IPS-15b (cell line): ENCODE measurements around the gene TMEM44.

ENCODE experiments used
- H3K27me3 ChIP-seq: one replicate; pipeline ENCODE4 v1.6.1; 2013; ENCODE audit warnings: low read length; ENCODE audit not compliant: control insufficient read depth, insufficient read depth
- H3K36me3 ChIP-seq: one replicate; pipeline ENCODE4 v1.6.1; 2013; ENCODE audit warnings: low read length; ENCODE audit not compliant: control insufficient read depth, insufficient read depth
- H3K4me1 ChIP-seq: one replicate; pipeline ENCODE4 v1.6.1; 2013; ENCODE audit warnings: mild to moderate bottlenecking, low read length; ENCODE audit not compliant: control insufficient read depth, insufficient read depth
- H3K4me3 ChIP-seq: one replicate; pipeline ENCODE4 v1.5.1; 2013; ENCODE audit warnings: low read depth, low read length
- H3K9ac ChIP-seq: one replicate; pipeline ENCODE4 v1.6.1; 2013; ENCODE audit warnings: low read depth, mild to moderate bottlenecking, low read length
- H3K9me3 ChIP-seq: one replicate; pipeline ENCODE4 v1.6.1; 2013; ENCODE audit warnings: mild to moderate bottlenecking, low read length; ENCODE audit not compliant: control insufficient read depth, insufficient read depth

Gene TMEM44

DNA sequence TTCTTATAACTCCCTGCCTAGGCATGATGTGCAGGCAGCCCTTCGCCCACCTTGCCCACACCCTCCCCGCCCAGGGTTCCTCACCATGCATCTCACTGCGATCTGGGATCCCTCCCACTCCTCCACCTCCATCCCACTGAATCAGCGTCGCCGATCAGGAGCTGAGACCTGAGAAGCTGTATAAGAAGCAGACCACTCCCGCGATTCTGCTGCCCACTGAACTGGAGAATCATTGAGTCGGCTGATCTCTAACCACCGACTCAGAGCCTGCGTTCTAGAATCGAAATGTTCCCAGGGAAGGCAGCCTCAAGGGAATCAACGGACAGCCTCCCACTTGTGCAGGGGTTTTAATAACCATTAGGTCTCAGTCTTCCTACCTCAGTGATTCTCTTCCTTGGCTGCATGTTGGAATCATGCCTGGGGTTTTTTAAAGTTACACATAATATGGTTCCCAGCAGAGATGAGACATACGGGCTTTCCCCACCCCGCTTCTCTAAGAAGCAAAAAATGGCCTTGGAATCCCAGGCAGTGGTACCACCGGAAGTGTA lies 60.2 kb downstream of the TMEM44 start:
- Histone ChIP-seq H3K4me1 (no peaks in the 10 kb centered on the region), H3K9me3 (no peaks in the 10 kb centered on the region), H3K36me3 (no peaks in the 10 kb centered on the region), H3K9ac (no peak overlapping the region), H3K27me3 (no peaks in the 10 kb centered on the region), H3K4me3 (no peak overlapping the region)

DNA sequence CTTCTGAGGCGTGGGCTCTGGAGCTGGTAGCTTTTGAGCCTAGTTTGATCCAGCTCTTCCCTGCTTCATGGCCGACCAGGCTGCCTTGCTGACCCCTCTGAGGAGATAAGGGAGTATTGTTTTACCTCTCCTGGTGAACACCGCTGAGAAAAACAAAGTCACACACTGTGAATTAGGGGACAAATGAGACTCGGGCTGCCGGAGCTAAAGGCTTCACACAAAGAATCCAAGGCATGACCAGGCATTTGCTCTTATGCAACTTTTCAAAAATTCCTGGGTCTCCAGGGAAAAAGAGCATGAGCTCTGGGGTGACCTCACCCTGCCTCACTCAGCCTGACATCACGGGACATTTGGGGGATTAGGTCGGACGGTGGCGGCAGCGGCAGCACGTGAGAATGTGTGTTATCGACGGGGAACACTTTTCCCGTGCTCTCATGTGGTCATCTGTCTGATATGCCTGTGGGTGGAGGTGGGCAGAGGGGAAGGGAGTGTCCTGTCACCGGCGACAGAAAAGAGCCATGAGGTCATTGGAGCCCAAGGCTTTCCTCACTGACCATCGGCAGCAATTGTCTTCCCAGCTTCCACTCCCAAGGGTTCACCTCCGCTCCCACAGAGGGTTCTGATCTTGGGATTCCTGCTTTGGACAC lies 61.0 kb downstream of the TMEM44 start:
- H3K4me1 ChIP-seq, result no peaks in the 10 kb centered on the region
- no peak overlapping the region for H3K9ac ChIP-seq
- H3K27me3 ChIP-seq, result no peaks in the 10 kb centered on the region
- H3K9me3 ChIP-seq, result no peaks in the 10 kb centered on the region
- H3K4me3 ChIP-seq, result no peak overlapping the region
- no peaks in the 10 kb centered on the region for H3K36me3 ChIP-seq

DNA sequence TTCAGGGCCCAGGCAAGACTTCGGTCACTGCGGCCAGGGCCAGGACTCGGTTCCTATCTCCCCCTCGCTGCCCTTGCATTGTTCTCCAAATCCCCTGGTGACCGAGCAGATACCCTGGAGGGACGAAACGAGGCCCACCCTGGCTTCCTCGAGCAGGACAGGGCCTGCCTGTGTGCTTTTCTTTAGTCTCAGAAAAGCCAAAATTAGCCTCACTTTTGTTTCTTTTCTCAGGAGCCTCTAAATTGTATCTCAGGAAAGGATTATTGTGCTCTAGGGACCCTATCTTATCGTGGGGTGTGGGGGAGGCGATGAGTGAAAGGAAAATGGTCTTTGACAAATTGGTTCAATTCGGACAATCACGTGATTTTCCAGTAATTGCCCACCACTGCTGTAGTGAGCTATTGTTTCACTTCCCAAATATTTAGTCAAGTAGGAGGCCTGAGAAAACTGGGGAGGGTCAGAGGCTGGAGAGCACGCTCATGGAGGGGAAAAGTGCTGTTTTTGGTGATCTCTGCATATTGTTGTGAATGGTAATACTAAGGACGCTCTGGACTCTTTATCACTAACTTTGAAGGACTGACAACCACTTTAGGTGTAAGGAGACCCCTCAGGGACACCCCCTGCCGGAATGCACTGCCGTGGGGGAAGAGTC lies 61.6 kb downstream of the TMEM44 start:
- Histone ChIP-seq H3K9me3 (no peaks in the 10 kb centered on the region), H3K4me3 (no peak overlapping the region), H3K4me1 (no peaks in the 10 kb centered on the region), H3K27me3 (no peaks in the 10 kb centered on the region), H3K36me3 (no peaks in the 10 kb centered on the region), H3K9ac (no peak overlapping the region)

DNA sequence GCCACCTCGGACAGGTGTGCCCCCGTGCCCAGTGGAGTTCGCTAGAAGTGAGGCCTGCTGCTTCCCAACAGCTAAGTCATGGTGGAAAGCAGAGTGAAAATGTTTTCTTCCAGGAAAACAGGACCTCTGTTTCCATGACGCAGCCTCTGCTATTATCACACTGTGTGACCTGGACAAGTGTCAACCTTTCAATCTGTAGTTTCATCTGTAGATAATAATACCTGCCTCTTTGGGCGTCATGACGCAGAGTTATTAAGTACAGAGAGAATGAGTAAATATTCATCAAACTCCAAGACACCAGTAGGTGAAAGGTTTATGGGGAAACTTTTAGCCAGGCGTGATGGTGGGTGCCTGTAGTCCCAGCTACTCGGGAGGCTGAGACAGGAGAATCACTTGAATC lies 62.3 kb downstream of the TMEM44 start:
- no peak overlapping the region for H3K9ac ChIP-seq
- H3K27me3 ChIP-seq, result no peaks in the 10 kb centered on the region
- H3K4me1 ChIP-seq, result no peaks in the 10 kb centered on the region
- H3K4me3 ChIP-seq, result no peak overlapping the region
- no peaks in the 10 kb centered on the region for H3K36me3 ChIP-seq
- no peaks in the 10 kb centered on the region for H3K9me3 ChIP-seq

DNA sequence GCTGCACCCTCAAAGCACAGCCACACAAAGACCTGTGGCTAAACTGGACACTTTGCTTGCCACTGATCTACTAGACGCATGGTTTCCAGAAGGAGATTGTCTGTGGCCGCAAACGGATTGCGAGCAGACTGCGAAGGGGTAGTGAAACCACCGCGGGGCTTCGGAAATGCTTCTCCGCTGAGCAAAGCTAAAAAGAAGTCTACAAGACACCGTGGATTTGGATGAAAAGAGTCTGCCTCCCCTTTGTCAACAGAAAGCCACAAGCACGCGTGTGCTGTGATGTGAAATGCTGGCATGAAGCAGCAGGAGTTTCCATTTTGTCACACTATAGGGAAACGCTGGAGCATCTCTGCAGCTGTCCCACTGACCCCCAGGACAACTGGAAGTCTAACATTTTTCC lies 63.0 kb downstream of the TMEM44 start:
- no peak overlapping the region for H3K4me3 ChIP-seq
- no peaks in the 10 kb centered on the region for H3K36me3 ChIP-seq
- H3K9me3 ChIP-seq, result no peaks in the 10 kb centered on the region
- no peak overlapping the region for H3K9ac ChIP-seq
- peaks cover 3% of the 10 kb centered on the region for H3K4me1 ChIP-seq
- H3K27me3 ChIP-seq, result no peaks in the 10 kb centered on the region

DNA sequence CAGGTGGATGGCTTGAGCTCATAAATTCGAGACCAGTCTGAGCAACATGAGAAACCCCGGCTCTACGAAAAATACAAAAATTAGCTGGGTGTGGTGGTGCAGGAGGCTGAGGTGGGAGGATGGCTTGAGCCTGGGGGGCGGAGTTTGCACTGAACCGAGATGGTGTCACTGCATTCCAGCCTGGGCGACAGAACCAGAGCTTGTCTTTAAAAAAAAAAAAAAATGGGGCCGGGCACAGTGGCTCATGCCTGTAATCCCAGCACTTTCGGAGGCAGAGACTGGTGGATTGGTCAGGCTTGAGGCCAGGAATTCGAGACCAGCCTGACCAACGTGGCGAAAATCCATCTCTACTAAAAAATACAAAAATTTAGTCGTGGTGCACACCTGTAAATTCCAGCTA lies 64.0 kb downstream of the TMEM44 start:
- H3K4me3 ChIP-seq, result no peak overlapping the region
- no peaks in the 10 kb centered on the region for H3K27me3 ChIP-seq
- no peaks in the 10 kb centered on the region for H3K36me3 ChIP-seq
- no peak overlapping the region for H3K9ac ChIP-seq
- no peaks in the 10 kb centered on the region for H3K9me3 ChIP-seq
- H3K4me1 ChIP-seq, result peaks cover 3% of the 10 kb centered on the region

DNA sequence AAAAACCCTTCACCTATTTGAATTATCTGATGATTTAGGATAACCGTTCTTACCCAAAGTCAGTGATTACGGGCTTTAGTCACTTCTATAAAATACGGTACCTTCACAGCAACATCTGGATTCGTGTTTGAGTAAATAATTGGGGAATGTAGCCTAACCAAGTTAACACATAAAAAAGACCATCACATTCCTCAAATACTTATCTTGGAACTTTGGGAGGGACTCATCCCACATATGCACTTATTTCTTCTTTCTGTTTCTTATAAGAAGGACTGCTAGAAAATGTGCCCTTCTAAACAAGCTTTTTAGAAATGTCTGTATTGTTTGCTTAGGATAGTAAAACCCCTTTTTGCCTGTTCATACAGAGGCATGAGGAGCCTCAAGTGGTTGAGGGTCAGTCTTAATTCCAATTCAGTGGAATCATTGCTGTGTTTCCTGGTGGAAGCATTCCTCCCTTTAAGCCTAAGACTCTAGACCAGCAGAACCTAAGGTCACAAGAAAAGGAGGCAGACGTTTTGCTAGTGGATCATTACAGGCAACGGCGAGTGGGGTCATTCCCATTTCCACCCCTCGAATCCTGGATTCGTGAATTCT lies 67.5 kb downstream of the TMEM44 start:
- H3K9me3 ChIP-seq, result no peaks in the 10 kb centered on the region
- H3K9ac ChIP-seq, result no peak overlapping the region
- H3K4me1 ChIP-seq, result peaks cover 3% of the 10 kb centered on the region
- no peaks in the 10 kb centered on the region for H3K27me3 ChIP-seq
- no peaks in the 10 kb centered on the region for H3K36me3 ChIP-seq
- no peak overlapping the region for H3K4me3 ChIP-seq

DNA sequence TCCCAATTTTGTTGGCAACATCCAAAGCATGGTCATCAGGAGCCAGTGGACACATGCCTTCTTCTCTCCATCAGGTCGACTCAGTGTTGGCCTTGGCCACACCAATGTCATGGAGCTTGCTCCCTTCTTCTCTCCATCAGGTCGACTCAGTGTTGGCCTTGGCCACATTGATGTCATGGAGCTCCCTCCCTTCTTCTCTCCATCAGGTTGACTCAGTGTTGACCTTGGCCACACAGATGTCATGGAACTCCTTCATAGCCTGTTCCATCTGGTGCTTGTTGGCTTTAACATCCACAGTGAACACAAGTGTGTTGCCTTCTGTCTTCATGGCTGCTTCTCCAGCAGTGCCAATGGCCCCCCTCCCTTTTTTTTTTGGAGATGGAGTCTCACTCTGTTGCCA lies 70.2 kb downstream of the TMEM44 start:
- H3K4me1 ChIP-seq, result peaks cover 3% of the 10 kb centered on the region
- no peak overlapping the region for H3K9ac ChIP-seq
- no peaks in the 10 kb centered on the region for H3K36me3 ChIP-seq
- no peaks in the 10 kb centered on the region for H3K27me3 ChIP-seq
- no peaks in the 10 kb centered on the region for H3K9me3 ChIP-seq
- H3K4me3 ChIP-seq, result no peak overlapping the region

DNA sequence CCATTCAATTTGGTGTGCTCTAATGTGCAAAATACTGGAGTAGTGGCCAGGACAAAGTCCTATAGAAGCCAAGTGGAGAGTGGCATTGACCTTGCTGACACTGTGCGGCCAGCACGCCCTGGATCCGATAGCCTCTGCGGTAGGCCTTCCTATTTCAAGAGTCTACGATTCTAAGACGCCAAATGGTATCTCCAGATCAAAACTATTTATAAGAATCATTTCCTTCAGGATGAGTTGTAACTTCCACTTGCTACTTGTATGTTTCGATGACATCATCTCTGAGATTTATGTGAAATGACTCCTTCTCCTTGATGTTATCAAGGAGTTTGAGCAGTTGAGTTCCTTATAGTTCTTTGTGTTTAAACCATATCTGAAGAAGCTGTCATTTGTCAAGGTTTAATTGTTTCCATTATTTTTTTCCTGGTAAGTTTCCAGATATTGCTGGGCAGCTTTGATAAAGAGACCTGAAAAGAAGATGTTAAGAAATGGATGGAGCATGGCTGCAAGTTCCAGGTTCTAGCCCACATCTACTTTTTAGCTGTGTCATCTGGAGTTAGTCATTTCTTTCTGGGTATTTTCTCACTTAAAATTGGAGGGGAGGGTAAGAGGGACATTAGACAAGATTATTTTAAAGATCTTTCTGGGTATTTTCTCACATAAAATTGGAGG lies 71.8 kb downstream of the TMEM44 start:
- Histone ChIP-seq H3K4me3 (no peak overlapping the region), H3K36me3 (no peaks in the 10 kb centered on the region), H3K4me1 (peaks cover 7% of the 10 kb centered on the region), H3K27me3 (no peaks in the 10 kb centered on the region), H3K9me3 (no peaks in the 10 kb centered on the region), H3K9ac (no peak overlapping the region)

DNA sequence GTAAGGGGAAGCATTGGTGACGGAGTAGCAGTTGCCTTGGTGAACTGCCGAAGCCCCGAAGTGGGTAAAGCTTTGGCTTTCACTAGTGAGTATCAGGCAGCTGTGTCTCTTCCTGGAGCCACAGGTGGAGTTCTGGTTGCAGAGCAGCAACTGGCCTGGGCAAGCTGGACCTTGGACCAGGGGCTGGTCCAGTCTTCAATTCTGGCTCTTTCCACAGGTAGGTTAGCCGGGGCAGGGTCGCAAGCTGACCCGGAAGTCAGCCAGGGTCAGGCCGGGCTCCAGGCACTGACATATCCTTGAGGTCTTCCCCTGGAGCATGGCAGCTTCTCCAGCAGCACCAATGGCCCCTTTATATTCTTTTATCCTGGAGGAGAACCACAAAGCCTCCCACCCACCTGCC lies 73.2 kb downstream of the TMEM44 start:
- Histone ChIP-seq H3K9me3 (no peaks in the 10 kb centered on the region), H3K9ac (no peak overlapping the region), H3K4me1 (peaks cover 4% of the 10 kb centered on the region), H3K4me3 (no peak overlapping the region), H3K36me3 (no peaks in the 10 kb centered on the region), H3K27me3 (no peaks in the 10 kb centered on the region)

DNA sequence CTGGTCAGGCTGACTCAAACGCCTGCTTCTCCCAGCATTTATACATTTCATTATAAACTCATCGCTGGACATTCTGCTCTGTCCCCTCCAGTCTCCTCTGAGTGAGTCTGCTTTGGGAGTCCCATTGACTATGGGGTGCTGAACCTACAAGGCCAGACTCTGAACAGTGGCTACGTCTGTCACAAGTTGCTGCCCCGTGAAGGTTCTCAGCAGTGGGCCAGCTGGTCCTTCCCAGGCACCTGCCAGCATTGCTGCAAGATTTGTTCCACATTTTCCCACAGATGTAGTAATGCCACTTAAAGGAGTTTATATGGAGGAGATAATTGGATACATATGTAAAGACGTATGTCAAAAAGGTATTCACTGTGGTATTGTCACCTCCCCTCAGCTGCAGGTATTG lies 73.7 kb downstream of the TMEM44 start:
- H3K9ac ChIP-seq, result no peak overlapping the region
- H3K36me3 ChIP-seq, result no peaks in the 10 kb centered on the region
- H3K4me1 ChIP-seq, result peaks cover 4% of the 10 kb centered on the region
- H3K4me3 ChIP-seq, result no peak overlapping the region
- H3K27me3 ChIP-seq, result no peaks in the 10 kb centered on the region
- H3K9me3 ChIP-seq, result no peaks in the 10 kb centered on the region
